ENCODE data around the gene MRFAP1L1. TPM values are rescaled to one million over a fixed set of nuclear protein-coding genes. Genes with fewer than 3 reads are reported as not detected.

Gene MRFAP1L1
- total and polyA plus RNA-seq, 9 of the 15 experiments (the other 6 are each of a cell fraction or from before 2014, with no cell fraction given) = 37.6 to 111 (median 83.8) TPM

GRCh38 chr4:6688879-6689505 is 20.7 kb downstream of the MRFAP1L1 start (continued):
- TF ChIP-seq CREB3L1 (IDR thresholded peaks at IDR 0.05; ENCODE audit: borderline replicate concordance, low read depth) (peak; percentile 68; the same call in 1 of the 2 replicates), NFXL1 (CRISPR knock-in tag; IDR thresholded peaks at IDR 0.05) (no peak), HNRNPK (IDR thresholded peaks at IDR 0.05; ENCODE audit: low read depth, low read length, poor library complexity, severe bottlenecking) (no peak), GTF2B (IDR thresholded peaks at IDR 0.05; ENCODE audit: extremely low read depth, insufficient read length) (no peak), E2F6 (IDR thresholded peaks at IDR 0.05; ENCODE audit: borderline replicate concordance in 1 of 2, extremely low read depth in 1 of 2, insufficient read depth in 1 of 2, insufficient read length in 1 of 2, low read depth in 1 of 2, low read length in 1 of 2, poor library complexity in 1 of 2, severe bottlenecking in 1 of 2) (peak; percentile 64 to 73), MYNN (IDR thresholded peaks at IDR 0.05) (0 out of 2 replicates have a peak, but pooled peaks have one; percentile 47), MYNN (CRISPR knock-in tag; IDR thresholded peaks at IDR 0.05) (no peak), ZNF445 (CRISPR knock-in tag; IDR thresholded peaks at IDR 0.05; ENCODE audit: low read depth) (no peak), ZBTB1 (CRISPR knock-in tag; IDR thresholded peaks at IDR 0.05; ENCODE audit: borderline replicate concordance, low read depth) (peak; percentile 52; the same call in 1 of the 2 replicates), SAP30 (IDR thresholded peaks at IDR 0.05; ENCODE audit: borderline replicate concordance, insufficient read depth, low read depth, low read length, poor library complexity, severe bottlenecking) (no peak), SIN3A (IDR thresholded peaks at IDR 0.05; ENCODE audit: borderline replicate concordance in 2 of 2, control insufficient read depth in 1 of 2, low read depth in 2 of 2, low read length in 2 of 2) (no peak), SUPT5H (IDR thresholded peaks at IDR 0.05) (no peak), SNRNP70 (optimal IDR thresholded peaks at IDR 0.05; ENCODE audit: low read depth, low read length) (no peak), ZNF12 (CRISPR knock-in tag; IDR thresholded peaks at IDR 0.05) (no peak), TAF7 (tag; IDR thresholded peaks at IDR 0.05) (no peak), TARDBP (IDR thresholded peaks at IDR 0.05) (no peak), TOE1 (IDR thresholded peaks at IDR 0.05; ENCODE audit: borderline replicate concordance) (no peak), TOE1 (CRISPR knock-in tag; IDR thresholded peaks at IDR 0.05; ENCODE audit: borderline replicate concordance, low read depth) (no peak), CXXC5 (CRISPR knock-in tag; IDR thresholded peaks at IDR 0.05) (peak; percentile 48), KDM5B (IDR thresholded peaks at IDR 0.05; ENCODE audit: insufficient replicate concordance, low read depth, low read length) (peak; percentile 1), ZNF395 (CRISPR knock-in tag; IDR thresholded peaks at IDR 0.05) (peak; percentile 78; the same call in 1 of the 2 replicates), ZNF184 (CRISPR knock-in tag; IDR thresholded peaks at IDR 0.05) (no peak), SMC3 (conservative IDR thresholded peaks at IDR 0.05; ENCODE audit: insufficient read depth, low read depth, low read length) (no peak), ZNF23 (CRISPR knock-in tag; IDR thresholded peaks at IDR 0.05) (no peak)
